ENCODE results near the gene USH2A.

GRCh38 chr1:216064643-216065042 lies 358.6 kb downstream of the USH2A start:
- TF ChIP-seq CEBPB (IDR thresholded peaks at IDR 0.05) (no peak), ZBTB7A (IDR thresholded peaks at IDR 0.05; ENCODE audit: low read depth) (no peak), EP300 (IDR thresholded peaks at IDR 0.05; ENCODE audit: borderline replicate concordance) (no peak), USF1 (IDR thresholded peaks at IDR 0.05) (no peak), TCF12 (IDR thresholded peaks at IDR 0.05; ENCODE audit: low read depth) (no peak), CREB1 (IDR thresholded peaks at IDR 0.05; ENCODE audit: low read depth) (no peak), NFIC (IDR thresholded peaks at IDR 0.05) (no peak), EGR1 (IDR thresholded peaks at IDR 0.05) (no peak), REST (IDR thresholded peaks at IDR 0.05; ENCODE audit: low read depth) (no peak), TAF1 (IDR thresholded peaks at IDR 0.05; ENCODE audit: low read depth) (no peak), RAD21 (IDR thresholded peaks at IDR 0.05; ENCODE audit: low read depth) (no peak), FOXM1 (IDR thresholded peaks at IDR 0.05; ENCODE audit: borderline replicate concordance, low read depth) (no peak), MAX (IDR thresholded peaks at IDR 0.05) (no peak)
